Heart right ventricle (tissue), 16 donors: ENCODE data around the gene CEP135. TPM values are rescaled to one million over a fixed set of nuclear protein-coding genes. Genes with fewer than 3 reads are reported as not detected.

Source experiments
- ATAC-seq, 8 donors: fragments of 200-7000 bp; cut with Tn5 transposase; one replicate each; pipeline ENCODE4 v1.9.1; 2020; ENCODE audit warnings: mild to moderate bottlenecking in 8 of 8, moderate library complexity in 8 of 8, moderate number of reproducible peaks in 1 of 8
- DNase-seq, 2 donors: peaks; one replicate each; pipeline ENCODE4 v3.0.0-alpha.2; 2020
- H3K27ac ChIP-seq, 10 donors: fragments of 200-600 bp; sonication (generic) in 2 of 10; one replicate each; pipeline versions ENCODE4 v1.5.0 to v1.8.0; 2020 to 2022; ENCODE audit warnings: mild to moderate bottlenecking in 3 of 10
- H3K27me3 ChIP-seq, 7 donors: fragments of 200-600 bp; one replicate each; pipeline ENCODE4 v1.8.0; 2021 to 2022; ENCODE audit warnings: mild to moderate bottlenecking in 2 of 7
- H3K36me3 ChIP-seq, 9 donors: fragments of 200-600 bp; sonication (generic) in 1 of 9; one replicate each; pipeline versions ENCODE4 v1.5.0 to v1.8.0; 2020 to 2022; ENCODE audit warnings: mild to moderate bottlenecking in 2 of 9
- H3K4me1 ChIP-seq, 9 donors: fragments of 200-600 bp; sonication (generic) in 1 of 9; one replicate each; pipeline versions ENCODE4 v1.5.0 to v1.8.0; 2020 to 2022; ENCODE audit warnings: mild to moderate bottlenecking in 4 of 9
- H3K4me3 ChIP-seq, 10 donors: fragments of 200-600 bp; sonication (generic) in 2 of 10; one replicate each; pipeline versions ENCODE4 v1.5.0 to v1.8.0; 2020 to 2022; ENCODE audit warnings: mild to moderate bottlenecking in 7 of 10, moderate library complexity in 2 of 10
- H3K9me3 ChIP-seq, 11 donors: fragments of 200-600 bp in 10 of 11; sonication (generic) in 2 of 11; one replicate each; pipeline versions ENCODE4 v1.5.0 to v1.8.0; 2013 to 2022; ENCODE audit warnings: mild to moderate bottlenecking in 2 of 11, control low read depth in 1 of 11, moderate library complexity in 1 of 11
- WGBS, 2 donors: extraction: QIAGEN DNeasy Blood & Tissue Kit; methylation state at CpG; one replicate each; pipeline ENCODE4 v1.1.7; 2013; ENCODE audit warnings: inconsistent platforms in 1 of 2; 5-methylcytosine and 5-hydroxymethylcytosine counted together
- intact Hi-C, 10 donors: fragments of 100-400 bp; cut with DNase I; formaldehyde crosslinking; loops; one replicate each; pipeline versions ENCODE4 v1.11.1 to v1.14.2; 2022
- polyA plus RNA-seq, 2 donors: library from polyadenylated mRNA; stranded (reverse); fragments of 200-250 nt; gene quantifications; one replicate each; pipeline ENCODE4 v1.2.3, GENCODE V29; 2013
- total RNA-seq, 10 donors: library from RNA; stranded (reverse); fragmentation: NEBNext Ultra II Directional in 3 of 10; extraction: Animal tissue kit (Norgen Biotek cat#: 25700) in 3 of 10; gene quantifications; one replicate each; pipeline versions ENCODE4 v1.2.1 to v1.2.4, GENCODE V29; 2021 to 2023
- TF ChIP-seq, protein P1 (sequence below), 9 donors: fragments of 200-600 bp; sonication (generic) in 2 of 9; IDR thresholded peaks; one replicate each; pipeline versions ENCODE4 v1.5.0 to v1.8.0; 2021 to 2022; ENCODE audit warnings: antibody characterized with exemption in 9 of 9, mild to moderate bottlenecking in 5 of 9, moderate library complexity in 1 of 9
- donor health status: Arrhythmogenic right ventricular cardiomyopathy.
- donor health status: ischemic (EF 13 %, LVEDD 7.1; RV severe dilation, severe dysfunction).
- donor health status: healthy with polysubstance abuse.
- donor health status: DM: no; HTN: yes; CAD: no.
- donor health status: DM: no; HTN: no; CAD: no.
- donor health status: ischemic (EF 25% LVEDD 6.9; RV normal size, moderate dysfunction).
- donor health status: ischemic (EF 25% LVEDD 5.7; RV mildly dilated, moderate dysfunction).
- donor health status: healthy.
- donor health status: DM: yes; HTN: yes; CAD: no.
- donor health status: Ischemic cardiomyopathy.
- donor health status: ischemic (EF 35%, LVEDD 5.7; RV mildly dilated, moderate dysfunction).
- donor health status: nonischemic (EF 11% LVEDD 7.7; RV severe dilation, severe dysfunction).
- donor health status: DM: yes; HTN: yes; CAD: no.
- donor health status: PGD.
- donor health status: ischemic (EF 29% LVEDD 5.4; RV normal size, mild dysfunction).
- donor health status: nonischemic (EF 23%, LVEDD 6.1; RV moderate dilation, normal function).

CEP135 gene
- total and polyA plus RNA-seq, 12 donors = 0.90 to 4.0 (median 2.4) TPM

DNA sequence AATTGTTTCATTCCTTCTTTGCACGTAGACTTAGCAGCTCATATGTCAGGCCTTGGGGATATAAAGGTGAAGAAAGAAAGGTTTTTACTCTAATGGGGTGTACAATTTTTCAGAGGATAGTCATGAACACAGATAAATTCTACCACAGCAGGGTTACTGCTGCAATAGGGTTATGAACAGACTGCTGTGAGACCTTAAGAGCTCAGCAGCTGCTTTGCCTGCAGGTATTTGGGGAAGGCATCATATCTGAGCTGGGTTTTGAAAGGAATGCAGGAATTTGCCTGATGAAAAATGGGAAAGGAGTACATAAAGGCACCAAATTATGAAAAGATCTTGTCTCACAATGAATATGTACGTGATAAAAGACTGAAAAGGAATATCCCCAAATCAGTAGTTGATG is 128.9 kb downstream of the CEP135 start:
- no peak for ATAC-seq
- intact Hi-C loops = no loop called here
- 70 to 91% methylated on average over 2 of the region's 2 CpGs for WGBS, 2 donors

DNA sequence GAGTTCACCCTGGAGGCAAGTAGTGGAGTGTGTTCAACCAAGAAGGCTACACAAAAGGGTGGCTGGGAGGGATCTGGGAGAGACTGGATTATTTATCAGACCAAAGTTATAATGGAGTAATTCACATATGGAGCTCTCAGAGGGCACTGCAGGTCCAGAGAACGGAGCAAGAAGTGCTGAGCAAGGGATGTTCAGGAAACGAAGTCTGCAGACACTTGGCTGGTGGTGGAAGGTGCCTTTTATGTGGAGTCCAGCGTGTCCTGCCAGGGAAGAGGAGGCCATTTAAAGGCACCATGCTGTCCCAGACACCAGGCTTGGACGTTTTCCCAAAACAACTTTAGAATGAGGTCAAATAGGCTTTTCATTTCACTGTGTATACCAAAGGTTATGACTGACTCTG is 130.1 kb downstream of the CEP135 start:
- no peaks in the 10 kb centered on the region for H3K27me3 ChIP-seq
- H3K9me3 ChIP-seq = peaks cover 0 to 17% (median 0%) of the 10 kb centered on the region in 11 donors
- ATAC-seq (no peak), DNase-seq (no peak)
- H3K4me1 ChIP-seq = no peaks in the 10 kb centered on the region
- WGBS, 2 donors = 60 to 73% methylated on average over 4 of the region's 4 CpGs
- TF ChIP-seq, protein P1, sequence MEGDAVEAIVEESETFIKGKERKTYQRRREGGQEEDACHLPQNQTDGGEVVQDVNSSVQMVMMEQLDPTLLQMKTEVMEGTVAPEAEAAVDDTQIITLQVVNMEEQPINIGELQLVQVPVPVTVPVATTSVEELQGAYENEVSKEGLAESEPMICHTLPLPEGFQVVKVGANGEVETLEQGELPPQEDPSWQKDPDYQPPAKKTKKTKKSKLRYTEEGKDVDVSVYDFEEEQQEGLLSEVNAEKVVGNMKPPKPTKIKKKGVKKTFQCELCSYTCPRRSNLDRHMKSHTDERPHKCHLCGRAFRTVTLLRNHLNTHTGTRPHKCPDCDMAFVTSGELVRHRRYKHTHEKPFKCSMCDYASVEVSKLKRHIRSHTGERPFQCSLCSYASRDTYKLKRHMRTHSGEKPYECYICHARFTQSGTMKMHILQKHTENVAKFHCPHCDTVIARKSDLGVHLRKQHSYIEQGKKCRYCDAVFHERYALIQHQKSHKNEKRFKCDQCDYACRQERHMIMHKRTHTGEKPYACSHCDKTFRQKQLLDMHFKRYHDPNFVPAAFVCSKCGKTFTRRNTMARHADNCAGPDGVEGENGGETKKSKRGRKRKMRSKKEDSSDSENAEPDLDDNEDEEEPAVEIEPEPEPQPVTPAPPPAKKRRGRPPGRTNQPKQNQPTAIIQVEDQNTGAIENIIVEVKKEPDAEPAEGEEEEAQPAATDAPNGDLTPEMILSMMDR (IDR thresholded peaks at IDR 0.05) = no peak
- no peak overlapping the region for H3K4me3 ChIP-seq
- no peaks in the 10 kb centered on the region for H3K36me3 ChIP-seq
- intact Hi-C loops = no loop called here
- H3K27ac ChIP-seq = no peak overlapping the region

More for the DNA sequence above, 128.9 kb downstream of the CEP135 start:
- H3K9me3 ChIP-seq = peaks cover 0 to 17% (median 0%) of the 10 kb centered on the region in 11 donors
- H3K27me3 ChIP-seq = no peaks in the 10 kb centered on the region
- no peak for DNase-seq
- no peak overlapping the region for H3K27ac ChIP-seq
- no peak overlapping the region for H3K4me3 ChIP-seq
- no peaks in the 10 kb centered on the region for H3K4me1 ChIP-seq
- no peaks in the 10 kb centered on the region for H3K36me3 ChIP-seq
- TF ChIP-seq, protein P1 (IDR thresholded peaks at IDR 0.05) = no peak

DNA sequence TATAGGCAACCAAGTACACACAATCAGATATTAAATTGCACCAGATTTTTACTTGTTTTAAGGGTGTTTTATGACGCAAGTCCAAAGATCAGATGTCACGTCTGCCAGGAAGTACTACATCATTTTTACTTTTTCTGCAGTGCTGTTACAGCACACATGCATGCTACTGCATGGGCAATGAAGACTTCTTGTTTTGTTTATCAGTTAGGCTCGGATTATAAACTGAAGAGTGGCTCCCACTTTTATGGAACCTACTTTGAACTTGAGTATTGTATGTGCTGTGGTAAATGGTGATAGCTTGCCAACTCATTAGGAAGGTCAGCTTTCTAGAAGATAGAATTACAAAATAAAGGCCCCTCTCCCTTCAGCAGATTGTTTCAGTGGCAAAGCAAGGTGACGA is 131.6 kb downstream of the CEP135 start:
- ATAC-seq (no peak), DNase-seq (no peak)
- no peaks in the 10 kb centered on the region for H3K27me3 ChIP-seq
- intact Hi-C loops = no loop called here
- WGBS, 2 donors = 80 to 91% methylated on average over 4 of the region's 4 CpGs
- TF ChIP-seq, protein P1 (IDR thresholded peaks at IDR 0.05) = no peak
- peaks cover 0 to under 1% (median 0%) of the 10 kb centered on the region in 9 donors for H3K4me1 ChIP-seq
- no peak overlapping the region for H3K4me3 ChIP-seq
- no peak overlapping the region for H3K27ac ChIP-seq
- peaks cover 0 to 17% (median 0%) of the 10 kb centered on the region in 11 donors for H3K9me3 ChIP-seq
- H3K36me3 ChIP-seq = no peaks in the 10 kb centered on the region

DNA sequence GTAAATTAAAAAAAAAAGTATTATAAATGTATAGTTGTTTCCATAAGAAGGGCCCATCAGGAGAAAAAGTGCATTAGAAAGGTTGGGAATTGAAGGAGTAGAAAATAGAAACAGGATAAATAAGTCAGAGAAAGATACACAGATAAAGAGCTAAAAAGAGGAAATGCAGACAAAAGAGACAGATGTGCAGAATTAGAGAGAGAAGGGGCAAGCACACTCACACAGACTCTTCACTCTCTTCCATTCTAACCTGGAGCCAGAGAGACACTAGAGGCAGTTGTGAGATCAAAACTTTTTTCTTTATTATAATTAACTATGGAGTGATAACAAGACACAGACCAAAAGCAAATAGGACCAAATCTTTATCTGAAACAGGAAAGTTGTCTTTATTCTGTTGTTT is 134.1 kb downstream of the CEP135 start:
- no peak for DNase-seq
- no peak overlapping the region for H3K4me3 ChIP-seq
- H3K4me1 ChIP-seq = peaks cover 0 to 5% (median 0%) of the 10 kb centered on the region in 9 donors
- TF ChIP-seq, protein P1 (IDR thresholded peaks at IDR 0.05) = no peak
- no peaks in the 10 kb centered on the region for H3K27me3 ChIP-seq
- intact Hi-C loops = no loop called here
- H3K9me3 ChIP-seq = peaks cover 0 to 8% (median 0%) of the 10 kb centered on the region in 11 donors
- H3K36me3 ChIP-seq = no peaks in the 10 kb centered on the region
- no peak overlapping the region for H3K27ac ChIP-seq
- ATAC-seq = no peak

Other genes with a start within 250 kb of the CEP135 start
- not detected for gene EXOC1L, start 129.2 kb upstream of the CEP135 start, total RNA-seq
- gene EXOC1L, start 129.2 kb upstream of the CEP135 start, polyA plus RNA-seq = under 1 TPM in 1 of 2 donors, not detected in 1; 0.12 TPM
- 10 to 100 TPM; 16.0 to 26.3 (median 21.5) TPM for gene EXOC1, start 95.3 kb upstream of the CEP135 start, total RNA-seq
- gene EXOC1, start 95.3 kb upstream of the CEP135 start, polyA plus RNA-seq = 10 to 100 TPM; 13.1 to 23.6 TPM